Mesenteric fat pad (tissue), 1 donor: Measurements from ENCODE around the gene PRKN. TPM values are rescaled to one million over a fixed set of nuclear protein-coding genes. Genes with fewer than 3 reads are reported as not detected.

Experiments used
- DNase-seq: peaks from one replicate; pipeline ENCODE4 v3.0.0-alpha.2; 2020; ENCODE audit warnings: low spot score
- total RNA-seq: library from RNA; stranded (reverse); fragmentation: NEBNext Ultra II Directional; extraction: Animal tissue kit (Norgen Biotek cat#: 25700); gene quantifications from one replicate; pipeline ENCODE4 v1.2.1, GENCODE V29; 2021
- donor health status: DM: yes; HTN: yes; CAD: no.

Gene PRKN
- total RNA-seq, 1 donor from 2014 or later: 10.1 TPM

GRCh38 chr6:162149786-162150185 is 577.8 kb downstream of the PRKN start:
- no peak for DNase-seq

GRCh38 chr6:162147805-162148204 is 579.8 kb downstream of the PRKN start:
- DNase-seq: no peak

- no peak for DNase-seq
Observed at GRCh38 chr6:162147281-162147680, 580.3 kb downstream of the PRKN start.

DNA sequence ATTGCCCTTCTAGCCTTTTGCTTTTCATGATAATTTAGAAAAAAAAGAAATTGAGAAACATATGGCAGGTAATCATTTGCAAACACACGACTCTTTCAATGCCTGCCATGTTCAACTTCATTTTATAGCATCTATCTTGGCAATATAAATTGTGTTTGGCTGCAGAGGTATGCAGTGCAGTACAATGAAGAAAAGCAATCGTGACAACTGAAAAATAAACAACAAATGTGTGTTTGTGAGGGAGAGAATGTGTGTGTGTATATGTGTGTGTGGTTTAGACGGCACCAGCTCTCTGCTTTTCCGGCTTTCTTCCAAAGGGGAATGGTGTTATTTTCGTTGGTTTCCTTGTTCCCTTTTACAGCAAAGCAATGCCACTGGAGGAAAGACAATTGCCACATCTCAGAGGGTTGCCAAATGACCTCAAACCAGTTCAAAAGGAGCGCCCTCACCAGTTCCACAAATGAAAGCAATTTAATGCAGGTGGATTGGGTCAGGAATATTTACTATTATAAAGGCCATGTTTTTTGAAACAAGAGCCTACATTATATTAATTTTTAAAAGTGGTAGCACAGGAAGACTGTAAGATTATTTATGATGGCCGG is 587.2 kb downstream of the PRKN start:
- no peak for DNase-seq

GRCh38 chr6:162125659-162126058 is 601.9 kb downstream of the PRKN start:
- DNase-seq: no peak

GRCh38 chr6:162124710-162125435 is 602.7 kb downstream of the PRKN start:
- DNase-seq: no peak

GRCh38 chr6:162123797-162124196 is 603.8 kb downstream of the PRKN start:
- no peak for DNase-seq

DNA sequence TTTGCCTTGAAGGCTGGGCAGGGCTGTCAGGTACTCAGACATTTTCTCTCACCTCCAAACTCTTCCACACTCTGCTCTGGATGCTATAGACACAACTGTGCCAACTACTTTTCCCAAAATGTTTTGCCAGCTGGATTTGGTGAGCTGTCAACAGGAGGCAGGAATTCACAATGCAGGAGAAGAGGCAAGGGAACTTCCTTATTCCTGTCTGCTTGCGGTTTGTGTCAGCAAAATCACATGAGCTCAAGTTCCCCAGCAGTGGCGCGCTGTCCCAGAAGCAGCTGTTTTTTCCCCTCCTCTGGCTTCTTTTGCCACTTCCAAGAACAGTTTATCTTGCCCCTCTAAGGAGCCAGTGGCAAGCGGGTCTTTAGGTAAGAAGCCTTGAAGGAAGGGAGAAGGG is 608.2 kb downstream of the PRKN start:
- DNase-seq: no peak

- DNase-seq: no peak
Observed at GRCh38 chr6:162118706-162119105, 608.9 kb downstream of the PRKN start.

- no peak for DNase-seq
Observed at GRCh38 chr6:162116902-162117525, 610.6 kb downstream of the PRKN start.

GRCh38 chr6:162109480-162110050 is 618.0 kb downstream of the PRKN start:
- no peak for DNase-seq

DNA sequence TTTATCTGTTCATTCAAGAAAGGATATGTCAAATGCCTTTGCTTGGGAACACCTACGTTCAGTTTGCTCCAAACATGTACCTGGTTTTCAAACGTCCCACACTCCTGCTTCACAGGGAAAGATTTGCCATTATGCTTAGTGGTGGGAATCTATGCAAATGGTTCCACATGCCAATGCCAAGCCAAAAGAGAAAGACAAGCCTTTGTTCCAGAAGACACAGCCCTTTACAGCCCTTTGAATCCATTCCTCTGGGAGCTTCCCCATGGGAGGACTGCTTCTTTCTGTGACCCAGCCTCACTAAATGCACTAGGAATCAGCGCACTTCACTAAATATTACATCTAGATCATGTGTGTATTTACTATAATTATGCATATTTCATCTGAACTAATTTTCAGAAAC is 619.5 kb downstream of the PRKN start:
- DNase-seq: no peak

DNA sequence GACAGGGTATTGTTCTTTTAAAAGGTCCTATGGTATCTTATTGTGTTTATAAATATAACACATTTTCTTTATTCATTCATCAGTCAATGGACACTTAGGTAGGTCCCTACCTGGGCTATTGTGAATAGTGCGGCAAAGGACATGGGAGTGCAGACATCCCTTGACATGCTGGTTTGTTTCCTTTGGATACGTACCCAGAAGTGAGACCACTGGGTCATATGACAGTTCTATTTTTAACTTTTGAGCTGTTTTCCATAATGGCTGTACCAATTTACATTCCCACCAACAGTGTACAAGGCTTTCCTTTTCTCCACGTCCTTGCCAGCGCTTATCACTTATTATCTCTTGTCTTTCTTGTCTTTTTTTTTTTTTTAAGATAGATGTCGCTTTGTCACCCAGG is 627.5 kb downstream of the PRKN start:
- DNase-seq: no peak

DNA sequence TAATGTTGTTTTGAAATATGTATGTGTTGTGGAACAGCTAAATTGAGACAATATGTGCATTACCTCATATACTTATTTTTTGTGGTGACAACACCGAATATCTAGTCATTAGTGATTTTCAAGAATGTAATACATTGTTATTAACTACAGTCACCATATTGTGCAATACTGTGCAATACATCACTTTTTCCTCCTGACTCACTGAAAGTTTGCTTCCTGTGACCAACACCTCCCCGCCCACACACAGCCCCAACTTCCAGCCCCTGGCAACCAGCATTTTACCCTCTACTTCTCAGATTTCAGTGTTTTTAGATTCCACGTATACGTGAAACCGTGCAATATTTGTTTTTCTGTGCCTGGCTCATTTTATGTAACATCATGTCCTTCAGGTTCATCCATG is 627.9 kb downstream of the PRKN start:
- no peak for DNase-seq

DNA sequence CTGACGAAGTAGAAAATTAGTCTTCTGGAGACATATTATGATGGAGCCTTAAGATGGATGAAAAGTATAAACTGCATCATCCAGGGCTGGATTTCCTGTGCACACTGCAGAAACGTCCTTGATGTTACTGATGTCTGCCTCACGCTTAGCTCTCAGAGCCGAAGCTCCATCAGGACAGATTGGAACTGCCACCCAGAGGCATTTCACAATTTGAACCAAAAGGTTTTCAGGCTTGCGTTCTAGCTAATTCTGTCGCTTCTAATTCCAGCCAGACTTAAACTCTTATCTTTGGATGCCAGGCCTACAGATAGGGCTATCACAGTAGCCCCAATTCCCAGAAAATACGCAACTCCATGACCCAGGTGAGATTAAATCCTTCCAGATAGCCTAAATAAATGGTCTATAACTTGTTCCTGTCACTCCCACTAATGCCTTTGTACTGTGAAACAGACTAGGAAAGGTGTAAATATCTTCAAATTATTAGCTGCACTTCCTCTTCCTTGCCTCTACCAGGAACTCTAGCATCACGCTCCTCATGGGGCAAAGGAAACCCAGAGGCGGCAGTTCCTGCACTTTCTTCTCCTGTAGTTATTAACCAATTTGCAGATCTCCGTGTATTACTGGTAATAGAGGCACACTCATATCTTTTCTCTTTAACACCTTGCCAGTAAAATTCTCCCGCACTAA is 634.6 kb downstream of the PRKN start:
- no peak for DNase-seq

DNA sequence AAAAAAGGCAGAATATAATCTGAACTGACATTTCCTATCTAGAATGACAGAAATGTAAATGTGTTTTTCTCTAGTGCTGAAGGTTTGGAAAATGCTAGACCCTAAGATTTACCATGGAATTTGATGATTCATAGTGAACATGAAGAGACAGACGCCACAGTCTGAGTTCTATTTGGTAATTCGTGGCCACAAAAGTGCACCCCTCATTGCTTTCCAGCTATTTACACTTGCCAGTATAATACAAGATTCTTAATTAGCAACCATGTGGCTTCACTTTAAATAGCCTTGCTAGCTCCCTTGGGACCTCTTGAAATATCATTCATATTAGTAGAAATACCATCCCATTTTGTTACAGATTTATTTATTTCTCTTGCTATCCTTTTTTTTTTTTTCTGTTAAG is 636.8 kb downstream of the PRKN start:
- DNase-seq: no peak

DNA sequence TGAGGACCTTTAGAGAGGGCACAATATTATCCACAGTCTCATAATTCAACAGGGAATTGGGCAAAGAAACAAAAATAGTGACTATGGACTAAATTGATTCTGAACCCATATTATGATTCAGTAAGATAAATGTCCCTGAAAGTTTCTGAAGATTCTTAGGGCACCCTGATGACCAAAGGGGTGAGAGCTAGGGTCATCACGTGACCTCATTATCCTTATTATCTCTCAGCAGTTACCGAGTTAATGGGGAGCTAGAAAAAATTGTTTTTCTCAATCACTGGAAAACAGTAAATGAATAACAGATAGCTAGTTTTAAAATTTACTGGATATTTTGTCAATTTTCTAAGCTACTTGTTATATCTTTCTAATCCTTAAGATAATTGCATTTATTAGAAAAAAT is 639.5 kb downstream of the PRKN start:
- no peak for DNase-seq

DNA sequence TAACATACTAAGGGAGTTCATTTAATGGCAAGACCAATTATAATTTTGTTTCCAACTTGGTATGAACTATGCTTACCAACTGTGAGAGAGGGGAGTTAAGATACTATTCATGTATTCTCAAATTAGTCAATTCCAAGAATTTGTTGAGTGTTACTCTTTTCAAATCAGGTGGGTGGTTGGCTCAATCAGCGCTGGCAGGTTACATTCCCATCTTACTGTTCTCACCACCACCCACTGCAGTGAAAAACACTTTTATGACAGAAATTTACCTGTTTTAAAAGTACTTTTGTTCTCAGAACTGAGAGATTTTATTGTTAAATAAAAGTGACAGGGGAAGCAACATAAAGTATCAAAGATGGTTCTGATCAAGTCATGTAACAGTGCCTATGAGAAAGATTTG is 642.0 kb downstream of the PRKN start:
- DNase-seq: no peak

- DNase-seq: no peak
Observed at GRCh38 chr6:162082520-162082919, 645.0 kb downstream of the PRKN start.

- DNase-seq: no peak
Observed at GRCh38 chr6:162078667-162079066, 648.9 kb downstream of the PRKN start.

- DNase-seq: no peak
Observed at GRCh38 chr6:162078126-162078525, 649.4 kb downstream of the PRKN start.

GRCh38 chr6:162076816-162077215 is 650.8 kb downstream of the PRKN start:
- DNase-seq: no peak
